Stomach (tissue), 4 donors: ENCODE measurements around the gene TBL3.

Source experiments
- CTCF ChIP-seq, 7 experiments: fragments of 450-650 bp in 4 of 7; fragments of 200-600 bp in 3 of 7; sonication (generic) in 3 of 7; IDR thresholded peaks; one replicate each; pipeline ENCODE4 v1.5.1; 2016 to 2019; ENCODE audit warnings: antibody characterized with exemption in 7 of 7, control low read depth in 2 of 7, mild to moderate bottlenecking in 1 of 7
- POLR2A ChIP-seq, 4 donors: fragments of 450-650 bp; IDR thresholded peaks; one replicate each; pipeline ENCODE4 v1.6.1; 2016; ENCODE audit warnings: antibody characterized with exemption in 4 of 4, control low read depth in 2 of 4, mild to moderate bottlenecking in 1 of 4, moderate library complexity in 1 of 4
- POLR2AphosphoS5 ChIP-seq, 3 donors: sonication (generic); formaldehyde crosslinking; IDR thresholded peaks; one replicate each; pipeline ENCODE4 v1.6.1; 2016; ENCODE audit warnings: antibody characterized with exemption in 3 of 3

- TF ChIP-seq CTCF (IDR thresholded peaks at IDR 0.05) (peak in 2 of 7 experiments; percentile 26 to 31), POLR2A (IDR thresholded peaks at IDR 0.05) (no peak), POLR2AphosphoS5 (IDR thresholded peaks at IDR 0.05) (peak in 2 of 3 donors; percentile 55 to 75)
These were observed 11.9 kb downstream of the TBL3 start, which contains the start of gene GFER for GRCh38 chr16:1983544-1984346.
